H1 (cell line): ENCODE data around the gene CDH19. TPM values are rescaled to one million over a fixed set of nuclear protein-coding genes. Genes with fewer than 3 reads are reported as not detected.

Experiments
- CBX5 ChIP-seq: fragments of 300-800, 300-1000 bp; sonication (generic); IDR thresholded peaks from 2 replicates; pipeline ENCODE4 v1.7.1; 2016; ENCODE audit warnings: antibody characterized with exemption, low read length, low read depth
- CBX8 ChIP-seq: fragments of 300-800, 300-1000 bp; sonication (generic); IDR thresholded peaks from 2 replicates; pipeline ENCODE4 v1.7.1; 2016; ENCODE audit warnings: low read depth, low read length, borderline replicate concordance
- CHD7 ChIP-seq: fragments of 300-600 bp; sonication (generic); IDR thresholded peaks from 2 replicates; pipeline ENCODE4 v1.7.1; 2012; ENCODE audit warnings: low read length, moderate library complexity, mild to moderate bottlenecking, inconsistent platforms; ENCODE audit not compliant: insufficient replicate concordance
- E2F6 ChIP-seq: IDR thresholded peaks from 2 replicates; pipeline ENCODE4 v1.6.1; 2012; ENCODE audit warnings: inconsistent platforms
- EGR1 ChIP-seq: IDR thresholded peaks from 2 replicates; pipeline ENCODE4 v1.6.1; 2011; ENCODE audit warnings: low read depth, low read length, borderline replicate concordance
- EZH2 ChIP-seq: fragments of 200-600 bp; sonication (generic); IDR thresholded peaks from 2 replicates; pipeline ENCODE4 v1.7.1; 2012; ENCODE audit warnings: low read depth, mild to moderate bottlenecking, moderate library complexity, low read length, inconsistent platforms; ENCODE audit not compliant: severe bottlenecking
- JUN ChIP-seq: IDR thresholded peaks from 2 replicates; pipeline ENCODE4 v1.6.1; 2011; ENCODE audit warnings: low read depth, mild to moderate bottlenecking, improper control_type of control experiment, low read length
- KDM1A ChIP-seq: fragments of 200-600, 300-600 bp; sonication (generic); IDR thresholded peaks from 2 replicates; pipeline ENCODE4 v1.7.1; 2016; ENCODE audit warnings: mild to moderate bottlenecking, low read length, borderline replicate concordance
- RBBP5 ChIP-seq: IDR thresholded peaks from 2 replicates; pipeline ENCODE4 v1.7.1; 2012; ENCODE audit warnings: low read depth, mild to moderate bottlenecking, inconsistent platforms, low read length, moderate library complexity, borderline replicate concordance
- TAF1 ChIP-seq: IDR thresholded peaks from 2 replicates; pipeline ENCODE4 v1.6.1; 2011; ENCODE audit warnings: mild to moderate bottlenecking, low read depth, low read length
- TCF12 ChIP-seq: IDR thresholded peaks from 2 replicates; pipeline ENCODE4 v1.6.1; 2011; ENCODE audit warnings: low read depth, mild to moderate bottlenecking, low read length
- ZNF274 ChIP-seq: IDR thresholded peaks from 2 replicates; pipeline ENCODE4 v1.7.0; 2012; ENCODE audit warnings: low read length, borderline replicate concordance; ENCODE audit errors: extremely low read depth
- polyA plus RNA-seq, 7 experiments: library from polyadenylated mRNA; depleted of rRNA in 3 of 7; stranded (reverse) in 5 of 7; unstranded in 2 of 7; fragments of >200 nt in 5 of 7; fragments of 200-250 nt in 2 of 7; gene quantifications; 1 replicate in 5 of 7; 2 replicates in 1 of 7; 4 replicates in 1 of 7; pipeline versions ENCODE4 v1.2.1 to v1.2.3, GENCODE V29; 2011 to 2013; ENCODE audit warnings: missing spikeins in 2 of 7, mixed read lengths in 2 of 7
- total RNA-seq: library from RNA; stranded (reverse); fragmentation: NEBNext Ultra II Directional; extraction: Animal tissue kit (Norgen Biotek cat#: 25700); gene quantifications from 2 replicates; pipeline ENCODE4 v1.2.1, GENCODE V29; 2021

Gene CDH19
- total and polyA plus RNA-seq, 2 of the 8 experiments (the other 6 are each of a cell fraction or from before 2014, with no cell fraction given): not detected

DNA sequence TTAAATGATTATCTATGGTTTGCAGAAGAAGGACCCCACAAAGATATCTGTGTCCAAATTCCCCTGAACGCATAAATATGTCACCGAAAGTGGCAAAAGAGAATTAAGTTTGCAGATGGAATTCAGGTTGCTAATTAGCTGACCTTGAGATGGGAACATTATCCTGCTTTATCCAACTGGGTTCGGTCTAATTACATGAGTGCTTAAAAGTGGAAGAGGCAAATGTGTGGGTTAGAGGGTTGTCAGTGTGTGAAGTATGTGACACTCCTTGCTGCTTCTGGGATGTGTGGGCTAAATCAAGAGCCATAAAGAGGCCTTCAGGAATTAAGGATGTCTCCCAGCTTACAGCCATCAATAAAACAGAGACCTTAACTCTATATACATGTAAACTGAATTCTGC is 53.5 kb downstream of the CDH19 start (continued):
- TF ChIP-seq CHD7: no peak
- no peak for TF ChIP-seq KDM1A
- no peak for TF ChIP-seq RBBP5
- no peak for TF ChIP-seq TCF12
- TF ChIP-seq EZH2: no peak
- TF ChIP-seq E2F6: no peak
- TF ChIP-seq CBX5: no peak
- TF ChIP-seq CBX8: no peak
- no peak for TF ChIP-seq JUN
- TF ChIP-seq TAF1: no peak
- no peak for TF ChIP-seq ZNF274
- no peak for TF ChIP-seq EGR1
